ENCODE results near the gene NCAM1. TPM values are rescaled to one million over a fixed set of nuclear protein-coding genes. Genes with fewer than 3 reads are reported as not detected.
"Not testable (repeated sequence)": the region's sequence is repeated elsewhere in the genome, so short reads cannot be mapped to it uniquely, and the experiment has no call there.

NCAM1 gene
- total RNA-seq, 1 experiment from 2014 or later = 0.22 TPM

DNA sequence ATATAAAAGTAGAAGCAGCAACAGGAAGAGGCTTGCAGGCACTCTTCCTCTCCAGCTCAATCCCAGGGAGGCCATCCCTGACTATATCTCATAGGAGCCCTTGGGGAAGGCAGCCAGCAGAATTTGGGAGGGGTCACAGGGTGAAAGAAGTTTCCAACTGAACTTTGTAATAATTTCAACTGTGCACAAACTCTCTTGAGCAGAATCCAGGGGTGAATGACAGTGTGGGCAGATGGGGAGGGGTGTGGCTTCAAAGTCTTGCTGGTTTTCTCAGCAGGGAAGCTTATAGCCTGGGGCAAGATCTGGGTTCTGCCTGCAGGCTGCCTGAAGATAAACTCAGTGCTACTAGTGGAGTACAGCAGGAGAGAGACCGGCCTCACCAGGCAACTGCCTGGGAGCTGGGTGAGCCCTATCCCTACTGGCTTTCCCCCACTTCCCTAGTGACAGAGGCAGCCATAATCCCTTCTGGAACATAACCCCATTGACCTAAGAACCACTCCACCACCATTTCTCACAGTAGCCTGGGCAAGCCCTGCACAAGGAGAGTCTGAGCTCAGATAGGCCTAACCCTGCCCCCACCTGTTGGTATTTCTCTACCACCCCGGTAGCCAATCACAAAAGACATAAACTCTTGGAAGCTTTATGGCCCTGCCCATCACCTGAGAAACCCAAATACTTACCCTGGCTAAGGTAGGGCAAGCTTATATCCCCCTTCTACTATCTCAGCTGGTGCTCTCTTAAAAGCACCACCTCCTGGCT is 335.4 kb downstream of the NCAM1 start:
- POLR2A ChIA-PET = no interaction called here

DNA sequence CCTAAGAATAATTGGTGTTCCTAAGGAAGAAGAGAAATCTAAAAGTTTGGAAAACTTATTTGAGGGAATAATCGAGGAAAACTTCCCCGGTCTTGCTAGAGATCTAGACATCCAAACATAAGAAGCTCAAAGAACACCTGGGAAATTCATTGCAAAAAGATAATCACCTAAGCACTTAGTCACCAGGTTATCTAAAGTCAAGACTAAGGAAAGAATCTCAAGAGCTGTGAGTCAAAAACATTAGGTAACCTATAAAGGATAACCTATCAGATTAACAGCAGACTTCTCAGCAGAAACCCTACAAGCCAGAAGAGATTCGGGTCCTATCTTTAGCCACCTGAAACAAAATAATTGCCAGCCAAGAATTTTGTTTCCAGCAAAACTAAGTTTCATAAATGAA is 337.3 kb downstream of the NCAM1 start:
- H3K4me3 ChIP-seq (replicated peaks in 1 of 2; ENCODE audit: low read depth in 1 of 2, low read length in 2 of 2); POLR2A ChIA-PET: not testable (repeated sequence)
- CTCF ChIA-PET = interaction anchor here (0.6 kb wide), 1 partner anchor 9 kb away, joined by 3 read pairs; no protein-coding TSS in a partner anchor

More for the DNA sequence above, 335.4 kb downstream of the NCAM1 start:
- intact Hi-C loops (cut with micrococcal nuclease) = no loop called here
- Histone ChIP-seq H3K36me3 (ENCODE audit: control insufficient read depth in 1 of 2, insufficient read depth in 2 of 2, low read length in 2 of 2) (no peaks in the 10 kb centered on the region), H3K79me2 (ENCODE audit: insufficient read depth, low read length) (no peaks in the 10 kb centered on the region), H2AFZ (ENCODE audit: low read depth, low read length, poor library complexity, severe bottlenecking) (no peak overlapping the region), H3K4me3 (replicated peaks in 1 of 2; ENCODE audit: low read depth in 1 of 2, low read length in 2 of 2) (no peak overlapping the region), H3K9me2 (ENCODE audit: insufficient read depth) (no peaks in the 10 kb centered on the region), H4K20me1 (ENCODE audit: insufficient read depth) (no peaks in the 10 kb centered on the region), H3K27ac (ENCODE audit: low read depth, low read length) (no peak overlapping the region), H3K4me2 (ENCODE audit: low read length) (no peak overlapping the region), H3K4me1 (ENCODE audit: control insufficient read depth in 1 of 2, insufficient read depth in 2 of 2, low read length in 2 of 2) (no peaks in the 10 kb centered on the region), H3K9ac (ENCODE audit: low read length) (no peak overlapping the region), H3K27me3 (ENCODE audit: insufficient read depth, low read length) (peaks cover 49% of the 10 kb centered on the region), H3K9me3 (ENCODE audit: control insufficient read depth in 1 of 2, insufficient read depth in 1 of 2, low read depth in 1 of 2, low read length in 2 of 2) (no peaks in the 10 kb centered on the region)
- TF ChIP-seq ZNF274 (IDR thresholded peaks at IDR 0.05; ENCODE audit: low read depth, low read length) (no peak), EZH2phosphoT487 (IDR thresholded peaks at IDR 0.05; ENCODE audit: borderline replicate concordance) (no peak), POLR2A (IDR thresholded peaks at IDR 0.05; ENCODE audit: borderline replicate concordance, extremely low read depth, insufficient read depth, insufficient read length) (no peak), EZH2 (IDR thresholded peaks at IDR 0.05) (no peak), SP1 (IDR thresholded peaks at IDR 0.05; ENCODE audit: low read depth) (no peak), CEBPB (IDR thresholded peaks at IDR 0.05; ENCODE audit: low read depth) (no peak), ZFX (IDR thresholded peaks at IDR 0.05) (no peak), RAD21 (IDR thresholded peaks at IDR 0.05; ENCODE audit: low read depth) (no peak)
- RAD21 ChIA-PET (ENCODE audit: low non-redundant PET in 1 of 2, low total read pairs in 2 of 2, uncharacterized antibody in 2 of 2, unreplicated experiment in 2 of 2) = no interaction called here
- BruUV-seq (replicated peaks) = no TSS peak
- peak; percentile 36; the same call in 1 of the 2 replicates for ATAC-seq
- CTCF ChIA-PET = no interaction called here
- no peak for DNase-seq (ENCODE audit: low read depth, low spot score)

More for the DNA sequence above, 337.3 kb downstream of the NCAM1 start:
- intact Hi-C loops (cut with micrococcal nuclease); H4K20me1 ChIP-seq (ENCODE audit: insufficient read depth); H3K79me2 ChIP-seq (ENCODE audit: insufficient read depth, low read length); H3K9me2 ChIP-seq (ENCODE audit: insufficient read depth); H3K4me1 ChIP-seq (ENCODE audit: control insufficient read depth in 1 of 2, insufficient read depth in 2 of 2, low read length in 2 of 2); H3K36me3 ChIP-seq (ENCODE audit: control insufficient read depth in 1 of 2, insufficient read depth in 2 of 2, low read length in 2 of 2); H2AFZ ChIP-seq (ENCODE audit: low read depth, low read length, poor library complexity, severe bottlenecking); BruUV-seq (replicated peaks); H3K9ac ChIP-seq (ENCODE audit: low read length); H3K9me3 ChIP-seq (ENCODE audit: control insufficient read depth in 1 of 2, insufficient read depth in 1 of 2, low read depth in 1 of 2, low read length in 2 of 2); H3K4me2 ChIP-seq (ENCODE audit: low read length); DNase-seq (ENCODE audit: low read depth, low spot score); ATAC-seq; H3K27ac ChIP-seq (ENCODE audit: low read depth, low read length); RAD21 ChIA-PET (ENCODE audit: low non-redundant PET in 1 of 2, low total read pairs in 2 of 2, uncharacterized antibody in 2 of 2, unreplicated experiment in 2 of 2): not testable (repeated sequence)
- peaks cover 42% of the 10 kb centered on the region for H3K27me3 ChIP-seq (ENCODE audit: insufficient read depth, low read length)
